H9 (cell line): ENCODE results near the gene SMAD3. TPM values are rescaled to one million over a fixed set of nuclear protein-coding genes. Genes with fewer than 3 reads are reported as not detected.
"Not testable (repeated sequence)": the region's sequence is repeated elsewhere in the genome, so short reads cannot be mapped to it uniquely, and the experiment has no call there.

Experiments
- DNase-seq: peaks from one replicate; pipeline ENCODE4 v3.0.0-alpha.2; 2017
- H2AFZ ChIP-seq: one replicate; pipeline ENCODE4 v1.6.1; 2013; ENCODE audit warnings: mild to moderate bottlenecking, low read length, control low read depth, moderate library complexity
- H2AK5ac ChIP-seq: 2 replicates; pipeline ENCODE4 v1.6.1; 2013; ENCODE audit warnings: low read length, control low read depth, mixed read lengths; ENCODE audit not compliant: insufficient read length
- H2BK120ac ChIP-seq: one replicate; pipeline ENCODE4 v1.6.1; 2013; ENCODE audit warnings: low read depth, mild to moderate bottlenecking, low read length, control low read depth, inconsistent platforms; ENCODE audit not compliant: poor library complexity, severe bottlenecking
- H2BK12ac ChIP-seq: 2 replicates; pipeline ENCODE4 v1.6.1; 2013; ENCODE audit warnings: low read length, control low read depth, mixed read lengths, low read depth; ENCODE audit not compliant: insufficient read length
- H2BK15ac ChIP-seq: 2 replicates; pipeline ENCODE4 v1.6.1; 2013; ENCODE audit warnings: low read depth, low read length, control low read depth
- H2BK20ac ChIP-seq: one replicate; pipeline ENCODE4 v1.6.1; 2013; ENCODE audit warnings: low read depth, mild to moderate bottlenecking, low read length, control low read depth, inconsistent platforms; ENCODE audit not compliant: poor library complexity, severe bottlenecking
- H2BK5ac ChIP-seq: 2 replicates; pipeline ENCODE4 v1.6.1; 2013; ENCODE audit warnings: low read length, control low read depth, mixed read lengths; ENCODE audit not compliant: insufficient read length
- H3K14ac ChIP-seq: 2 replicates; pipeline ENCODE4 v1.6.1; 2013; ENCODE audit warnings: low read length, control low read depth; ENCODE audit not compliant: insufficient read depth
- H3K18ac ChIP-seq: 2 replicates; pipeline ENCODE4 v1.6.1; 2013; ENCODE audit warnings: low read depth, mild to moderate bottlenecking, mixed read lengths, low read length, control low read depth; ENCODE audit not compliant: insufficient read length
- H3K23ac ChIP-seq: 2 replicates; pipeline ENCODE4 v1.6.1; 2013; ENCODE audit warnings: low read length, control low read depth, mixed read lengths, low read depth; ENCODE audit not compliant: insufficient read length
- H3K23me2 ChIP-seq: 2 replicates; pipeline ENCODE4 v1.6.1; 2013; ENCODE audit warnings: low read depth, mild to moderate bottlenecking, mixed read lengths, low read length, control low read depth; ENCODE audit not compliant: insufficient read length, poor library complexity, severe bottlenecking
- H3K27ac ChIP-seq: 2 replicates; pipeline ENCODE4 v1.5.1; 2013; ENCODE audit warnings: low read length, control low read depth, mixed read lengths, low read depth; ENCODE audit not compliant: insufficient read length
- H3K27me3 ChIP-seq: 2 replicates; pipeline ENCODE4 v1.6.1; 2013; ENCODE audit warnings: low read length, control low read depth, inconsistent platforms; ENCODE audit not compliant: insufficient read depth
- H3K4ac ChIP-seq: 2 replicates; pipeline ENCODE4 v1.6.1; 2013; ENCODE audit warnings: low read depth, mild to moderate bottlenecking, control low read depth, inconsistent platforms, low read length, moderate library complexity
- H3K4me1 ChIP-seq: 2 replicates; pipeline ENCODE4 v1.6.1; 2013; ENCODE audit warnings: low read length, control low read depth, inconsistent platforms; ENCODE audit not compliant: insufficient read depth
- H3K4me2 ChIP-seq: 2 replicates; pipeline ENCODE4 v1.6.1; 2013; ENCODE audit warnings: low read length, control low read depth, mixed read lengths; ENCODE audit not compliant: insufficient read length, insufficient read depth
- H3K56ac ChIP-seq: 2 replicates; pipeline ENCODE4 v1.6.1; 2013; ENCODE audit warnings: low read depth, mild to moderate bottlenecking, mixed read lengths, low read length, control low read depth; ENCODE audit not compliant: insufficient read length
- H3K79me1 ChIP-seq: 2 replicates; pipeline ENCODE4 v1.6.1; 2013; ENCODE audit warnings: low read depth, mild to moderate bottlenecking, moderate library complexity, low read length, control low read depth, inconsistent platforms; ENCODE audit not compliant: insufficient read depth, poor library complexity, severe bottlenecking
- H3K79me2 ChIP-seq: 2 replicates; pipeline ENCODE4 v1.6.1; 2013; ENCODE audit warnings: low read length, control low read depth, inconsistent platforms; ENCODE audit not compliant: insufficient read depth
- H3K9ac ChIP-seq: 2 replicates; pipeline ENCODE4 v1.6.1; 2013; ENCODE audit warnings: low read length, control low read depth, mixed read lengths; ENCODE audit not compliant: insufficient read length; ENCODE audit errors: extremely low read depth
- H3K9me3 ChIP-seq: one replicate; pipeline ENCODE4 v1.6.1; 2013; ENCODE audit warnings: low read depth, low read length, inconsistent platforms; ENCODE audit not compliant: control insufficient read depth
- H3T11ph ChIP-seq: one replicate; pipeline ENCODE4 v1.6.1; 2013; ENCODE audit warnings: mild to moderate bottlenecking, low read length, control low read depth, inconsistent platforms
- H4K20me1 ChIP-seq: one replicate; pipeline ENCODE4 v1.6.1; 2013; ENCODE audit not compliant: control insufficient read depth, insufficient read length, insufficient read depth
- H4K5ac ChIP-seq: 2 replicates; pipeline ENCODE4 v1.6.1; 2013; ENCODE audit warnings: low read depth, mild to moderate bottlenecking, mixed read lengths, low read length, control low read depth; ENCODE audit not compliant: insufficient read length
- H4K8ac ChIP-seq: replicated peaks from 2 replicates; pipeline ENCODE4 v1.6.1; 2013; ENCODE audit warnings: low read length, control low read depth, mixed read lengths, low read depth; ENCODE audit not compliant: insufficient read length
- H4K91ac ChIP-seq: 2 replicates; pipeline ENCODE4 v1.6.1; 2013; ENCODE audit warnings: low read depth, mild to moderate bottlenecking, moderate library complexity, mixed read lengths, low read length, control low read depth; ENCODE audit not compliant: insufficient read length
- H3K27ac Mint-ChIP-seq, 3 experiments: 2 replicates in 2 of 3; 3 replicates in 1 of 3; pipeline ENCODE4 v1.8.0; 2020 to 2021; ENCODE audit warnings: mixed read lengths in 3 of 3, mild to moderate bottlenecking in 1 of 3, moderate library complexity in 1 of 3
- H3K27me3 Mint-ChIP-seq: 2 replicates; pipeline ENCODE4 v1.8.0; 2021; ENCODE audit warnings: low read depth, mild to moderate bottlenecking, moderate library complexity, mixed read lengths
- H3K36me3 Mint-ChIP-seq, 3 experiments: 2 replicates in 2 of 3; 3 replicates in 1 of 3; pipeline ENCODE4 v1.8.0; 2020 to 2021; ENCODE audit warnings: low read depth in 3 of 3, mixed read lengths in 3 of 3; ENCODE audit not compliant: insufficient read depth in 1 of 3
- H3K4me1 Mint-ChIP-seq, 2 experiments: 2 replicates each; pipeline ENCODE4 v1.8.0; 2020; ENCODE audit warnings: mixed read lengths in 2 of 2
- H3K4me3 Mint-ChIP-seq, 2 experiments: 2 replicates in 1 of 2; 3 replicates in 1 of 2; pipeline ENCODE4 v1.8.0; 2020 to 2021; ENCODE audit warnings: mild to moderate bottlenecking in 2 of 2, mixed read lengths in 2 of 2, moderate library complexity in 1 of 2
- H3K9me3 Mint-ChIP-seq, 2 experiments: 2 replicates in 1 of 2; 3 replicates in 1 of 2; pipeline ENCODE4 v1.8.0; 2020; ENCODE audit warnings: mild to moderate bottlenecking in 2 of 2, mixed read lengths in 2 of 2, moderate library complexity in 1 of 2
- WGBS: extraction: QIAGEN DNeasy Blood & Tissue Kit; methylation state at CpG from one replicate; pipeline ENCODE4 v1.1.7; 2013; ENCODE audit warnings: missing lambda C conversion rate, low lambda C conversion rate, mixed read lengths; ENCODE audit not compliant: insufficient read length; ENCODE audit errors: extremely low coverage; 5-methylcytosine and 5-hydroxymethylcytosine counted together
- total RNA-seq: library from RNA; stranded (reverse); gene quantifications from 2 replicates; pipeline ENCODE4 v1.2.1, GENCODE V29; 2021
- TF ChIP-seq, protein P1 (sequence below): fragments of 200-600 bp; sonication (generic); conservative IDR thresholded peaks from 3 replicates; pipeline ENCODE4 v1.8.0; 2021; ENCODE audit warnings: antibody characterized with exemption, mild to moderate bottlenecking

Gene SMAD3
- total RNA-seq, 1 experiment from 2014 or later, result 26.7 TPM

DNA sequence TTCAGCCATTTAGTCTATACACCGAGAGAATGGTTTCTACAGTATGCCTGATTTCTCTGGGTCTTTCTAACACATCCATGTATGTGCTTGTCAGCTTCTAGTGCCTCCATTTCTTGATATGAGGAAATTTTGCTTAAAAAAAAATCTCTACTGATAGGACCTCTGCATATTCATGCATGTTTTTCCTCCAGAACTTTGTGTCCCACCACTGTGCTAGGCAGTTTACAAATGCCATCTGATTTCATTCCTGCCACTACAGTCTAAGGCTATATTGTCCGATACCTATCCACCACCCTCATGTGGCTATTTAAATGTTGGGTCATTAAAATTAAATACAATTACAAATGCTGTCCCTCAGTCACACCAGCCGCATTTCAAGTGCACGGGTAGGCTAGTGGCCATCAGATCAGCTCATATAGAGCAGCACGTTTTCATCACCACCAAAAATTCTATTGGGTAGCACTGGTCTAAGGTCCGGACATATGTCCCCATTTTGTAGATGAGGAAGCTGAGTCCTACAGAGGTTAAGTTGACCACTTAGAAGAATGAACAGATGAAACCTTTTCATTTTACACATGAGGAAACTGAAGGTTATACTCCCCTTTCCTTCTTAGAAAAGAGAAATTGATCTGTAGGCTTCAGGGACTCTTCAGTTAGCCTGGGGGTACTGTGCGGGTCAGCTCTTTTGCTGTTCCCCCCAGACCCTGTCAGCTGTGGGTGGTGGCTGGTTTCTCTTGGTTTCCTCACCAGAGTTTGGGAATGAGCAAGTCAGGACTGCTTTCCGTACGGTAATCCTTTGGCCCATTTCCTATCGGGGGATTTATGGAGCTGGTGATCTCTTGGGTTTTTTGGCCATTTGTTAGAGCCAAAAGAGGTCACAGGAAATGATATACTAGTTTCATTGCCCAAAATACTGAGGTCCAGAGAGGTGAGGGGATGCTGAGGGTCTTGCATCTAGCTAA is 56.5 kb downstream of the SMAD3 start:
- Histone ChIP-seq H3K4me1 (peaks cover 2% of the 10 kb centered on the region; the same call in 1 of the 2 replicates), H3K27ac (no peak overlapping the region), H3K14ac (no peak overlapping the region), H4K91ac (no peak overlapping the region), H2AK5ac (no peak overlapping the region), H3K79me2 (no peaks in the 10 kb centered on the region; the same call in 1 of the 2 replicates), H3K56ac (no peak overlapping the region), H2AFZ (no peak overlapping the region), H3K79me1 (no peaks in the 10 kb centered on the region), H2BK20ac (no peak overlapping the region), H2BK15ac (no peak overlapping the region), H3K9me3 (no peaks in the 10 kb centered on the region), H3K27me3 (no peaks in the 10 kb centered on the region), H4K20me1 (no peaks in the 10 kb centered on the region), H2BK120ac (no peak overlapping the region), H2BK12ac (no peak overlapping the region), H2BK5ac (no peak overlapping the region), H3K18ac (no peak overlapping the region), H3K4me2 (no peak overlapping the region), H4K8ac (no peak overlapping the region), H3K9ac (no peak overlapping the region), H3K23me2 (no peaks in the 10 kb centered on the region), H3K4ac (no peak overlapping the region), H3T11ph (no peak overlapping the region), H3K23ac (no peak overlapping the region), H4K5ac (no peak overlapping the region)
- TF ChIP-seq, protein P1, sequence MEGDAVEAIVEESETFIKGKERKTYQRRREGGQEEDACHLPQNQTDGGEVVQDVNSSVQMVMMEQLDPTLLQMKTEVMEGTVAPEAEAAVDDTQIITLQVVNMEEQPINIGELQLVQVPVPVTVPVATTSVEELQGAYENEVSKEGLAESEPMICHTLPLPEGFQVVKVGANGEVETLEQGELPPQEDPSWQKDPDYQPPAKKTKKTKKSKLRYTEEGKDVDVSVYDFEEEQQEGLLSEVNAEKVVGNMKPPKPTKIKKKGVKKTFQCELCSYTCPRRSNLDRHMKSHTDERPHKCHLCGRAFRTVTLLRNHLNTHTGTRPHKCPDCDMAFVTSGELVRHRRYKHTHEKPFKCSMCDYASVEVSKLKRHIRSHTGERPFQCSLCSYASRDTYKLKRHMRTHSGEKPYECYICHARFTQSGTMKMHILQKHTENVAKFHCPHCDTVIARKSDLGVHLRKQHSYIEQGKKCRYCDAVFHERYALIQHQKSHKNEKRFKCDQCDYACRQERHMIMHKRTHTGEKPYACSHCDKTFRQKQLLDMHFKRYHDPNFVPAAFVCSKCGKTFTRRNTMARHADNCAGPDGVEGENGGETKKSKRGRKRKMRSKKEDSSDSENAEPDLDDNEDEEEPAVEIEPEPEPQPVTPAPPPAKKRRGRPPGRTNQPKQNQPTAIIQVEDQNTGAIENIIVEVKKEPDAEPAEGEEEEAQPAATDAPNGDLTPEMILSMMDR, result no peak
- Mint-ChIP-seq H3K4me3 (no peak overlapping the region), H3K27me3 (no peaks in the 10 kb centered on the region), H3K4me1 (peaks cover 21 to 37% of the 10 kb centered on the region in 2 experiments), H3K36me3 (no peaks in the 10 kb centered on the region), H3K27ac (peak overlapping the region in 1 of 3 experiments; percentile 33; a peak in 1 of 7 replicates), H3K9me3 (no peaks in the 10 kb centered on the region)
- no CpG with 5 or more reads among the region's 10 CpGs for WGBS
- no peak for DNase-seq

DNA sequence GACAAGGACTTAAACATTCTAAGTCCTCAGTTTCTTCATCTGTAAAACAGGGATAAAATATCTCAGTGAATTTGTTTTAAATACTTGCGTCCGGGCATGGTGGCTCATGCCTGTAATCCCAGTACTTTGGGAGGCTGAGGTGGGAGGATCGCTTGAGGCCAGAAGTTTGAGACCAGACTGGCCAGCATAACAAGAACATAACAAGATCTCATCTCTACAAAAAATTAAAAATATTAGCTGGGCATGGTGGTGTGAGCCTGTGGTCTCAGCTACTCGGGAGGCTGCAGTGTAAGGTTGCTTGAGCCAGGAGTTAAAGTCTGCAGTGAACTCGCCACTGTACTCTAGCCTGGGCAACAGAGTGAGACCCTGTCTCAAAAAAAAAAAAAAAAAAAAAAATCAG is 57.4 kb downstream of the SMAD3 start:
- H4K8ac ChIP-seq, H3K36me3 Mint-ChIP-seq, H3K27ac ChIP-seq, H3K27ac Mint-ChIP-seq, H3K18ac ChIP-seq, H3K79me2 ChIP-seq, H3K9ac ChIP-seq, H3T11ph ChIP-seq, H2BK12ac ChIP-seq, H4K5ac ChIP-seq, H2AFZ ChIP-seq, H2BK5ac ChIP-seq, H3K14ac ChIP-seq, H2BK15ac ChIP-seq, H3K4me1 ChIP-seq, H3K4ac ChIP-seq, H2BK20ac ChIP-seq, H3K4me3 Mint-ChIP-seq, H3K9me3 Mint-ChIP-seq, H3K79me1 ChIP-seq, H3K56ac ChIP-seq, H3K23ac ChIP-seq, DNase-seq, H3K9me3 ChIP-seq, H3K27me3 Mint-ChIP-seq, H3K23me2 ChIP-seq, H2AK5ac ChIP-seq, H4K91ac ChIP-seq, H2BK120ac ChIP-seq, H4K20me1 ChIP-seq, H3K4me2 ChIP-seq, H3K27me3 ChIP-seq: not testable (repeated sequence)
- peaks cover 22 to 38% of the 10 kb centered on the region in 2 experiments for H3K4me1 Mint-ChIP-seq
- WGBS, result no CpG with 5 or more reads among the region's 5 CpGs
